Liver (tissue), 9 donors: ENCODE measurements around the gene ARHGEF28. TPM values are rescaled to one million over a fixed set of nuclear protein-coding genes. Genes with fewer than 3 reads are reported as not detected.

Source experiments
- DNase-seq: peaks from one replicate; pipeline ENCODE4 v3.0.0-alpha.2; 2017; ENCODE audit warnings: low spot score
- H3K27ac ChIP-seq, 2 donors: one replicate each; pipeline ENCODE4 v1.7.0; 2013; ENCODE audit warnings: inconsistent platforms in 2 of 2, low read length in 2 of 2, control low read depth in 1 of 2, low read depth in 1 of 2, mild to moderate bottlenecking in 1 of 2
- H3K27me3 ChIP-seq, 4 donors: one replicate each; pipeline versions ENCODE4 v1.6.1 to v1.7.0; 2013; ENCODE audit warnings: low read length in 3 of 4, inconsistent platforms in 1 of 4, mild to moderate bottlenecking in 1 of 4, moderate library complexity in 1 of 4; ENCODE audit not compliant: control insufficient read depth in 4 of 4, insufficient read depth in 4 of 4
- H3K36me3 ChIP-seq, 4 donors: one replicate each; pipeline versions ENCODE4 v1.6.1 to v1.7.0; 2013; ENCODE audit warnings: low read length in 3 of 4, mild to moderate bottlenecking in 3 of 4, low read depth in 1 of 4, moderate library complexity in 1 of 4; ENCODE audit not compliant: control insufficient read depth in 4 of 4, insufficient read depth in 3 of 4
- H3K4me1 ChIP-seq, 4 donors: one replicate each; pipeline versions ENCODE4 v1.6.1 to v1.7.0; 2013; ENCODE audit warnings: low read length in 3 of 4, mild to moderate bottlenecking in 3 of 4, moderate library complexity in 1 of 4; ENCODE audit not compliant: control insufficient read depth in 4 of 4, insufficient read depth in 4 of 4
- H3K4me3 ChIP-seq, 3 donors: one replicate each; pipeline versions ENCODE4 v1.6.1 to v1.7.0; 2013; ENCODE audit warnings: low read length in 3 of 3, control low read depth in 1 of 3, low read depth in 1 of 3, mild to moderate bottlenecking in 1 of 3
- H3K9ac ChIP-seq, 2 donors: one replicate each; pipeline ENCODE4 v1.7.0; 2013; ENCODE audit warnings: low read length in 2 of 2, mild to moderate bottlenecking in 2 of 2, moderate library complexity in 2 of 2, control low read depth in 1 of 2, low read depth in 1 of 2
- H3K9me3 ChIP-seq, 4 donors: one replicate each; pipeline versions ENCODE4 v1.6.1 to v1.7.0; 2013; ENCODE audit warnings: low read length in 3 of 4; ENCODE audit not compliant: control insufficient read depth in 4 of 4
- EGR1 ChIP-seq, 2 donors: IDR thresholded peaks; 2 replicates each; pipeline ENCODE4 v1.6.1; 2016 to 2018; ENCODE audit warnings: antibody characterized with exemption in 2 of 2, low read depth in 2 of 2
- FOXA1 ChIP-seq: IDR thresholded peaks from 2 replicates; pipeline ENCODE4 v1.6.1; 2016; ENCODE audit warnings: antibody characterized with exemption
- FOXA2 ChIP-seq: IDR thresholded peaks from 2 replicates; pipeline ENCODE4 v1.6.1; 2016; ENCODE audit warnings: antibody characterized with exemption
- GABPA ChIP-seq, 2 donors: IDR thresholded peaks in 1 of 2; conservative IDR thresholded peaks in 1 of 2; 2 replicates each; pipeline ENCODE4 v1.6.1; 2016; ENCODE audit warnings: antibody characterized with exemption in 2 of 2, mild to moderate bottlenecking in 1 of 2, moderate library complexity in 1 of 2
- HNF4A ChIP-seq, 2 donors: conservative IDR thresholded peaks; 2 replicates each; pipeline ENCODE4 v1.6.1; 2016; ENCODE audit warnings: antibody characterized with exemption in 2 of 2, mild to moderate bottlenecking in 2 of 2
- HNF4G ChIP-seq: IDR thresholded peaks from 2 replicates; pipeline ENCODE4 v1.6.1; 2016; ENCODE audit warnings: antibody characterized with exemption
- JUND ChIP-seq, 2 donors: IDR thresholded peaks; 2 replicates each; pipeline ENCODE4 v1.6.1; 2016; ENCODE audit warnings: antibody characterized with exemption in 2 of 2
- NR2F2 ChIP-seq: IDR thresholded peaks from 2 replicates; pipeline ENCODE4 v1.6.1; 2016; ENCODE audit warnings: antibody characterized with exemption
- RAD21 ChIP-seq, 2 donors: IDR thresholded peaks; 2 replicates each; pipeline ENCODE4 v1.6.1; 2016; ENCODE audit warnings: antibody characterized with exemption in 2 of 2, mild to moderate bottlenecking in 2 of 2
- RXRA ChIP-seq, 2 donors: IDR thresholded peaks; 2 replicates each; pipeline ENCODE4 v1.6.1; 2017 to 2018; ENCODE audit warnings: antibody characterized with exemption in 2 of 2, mild to moderate bottlenecking in 1 of 2
- SP1 ChIP-seq: IDR thresholded peaks from 2 replicates; pipeline ENCODE4 v1.6.1; 2018; ENCODE audit warnings: antibody characterized with exemption, mild to moderate bottlenecking
- TAF1 ChIP-seq: conservative IDR thresholded peaks from 2 replicates; pipeline ENCODE4 v1.6.1; 2016; ENCODE audit warnings: antibody characterized with exemption, mild to moderate bottlenecking
- YY1 ChIP-seq: IDR thresholded peaks from 2 replicates; pipeline ENCODE4 v1.6.1; 2016; ENCODE audit warnings: antibody characterized with exemption, mild to moderate bottlenecking
- ZBTB33 ChIP-seq: IDR thresholded peaks from 2 replicates; pipeline ENCODE4 v1.6.1; 2016; ENCODE audit warnings: antibody characterized with exemption
- WGBS: extraction: QIAGEN DNeasy Blood & Tissue Kit; methylation state at CpG from one replicate; pipeline ENCODE4 v1.1.7; 2013; 5-methylcytosine and 5-hydroxymethylcytosine counted together
- polyA plus RNA-seq, 2 donors: library from polyadenylated mRNA; stranded (reverse) in 1 of 2; unstranded in 1 of 2; fragments of 200-250 nt in 1 of 2; fragments of >200 nt in 1 of 2; fragmentation: Nextera tagmentation in 1 of 2; extraction: Ambion mirVana in 1 of 2; gene quantifications; one replicate each; pipeline versions ENCODE4 v1.2.1 to v1.2.3, GENCODE V29; 2013 to 2015
- total RNA-seq, 2 donors: library from RNA; depleted of rRNA; stranded (reverse); fragments of >200 nt; gene quantifications; one replicate each; pipeline ENCODE4 v1.2.3, GENCODE V29; 2014
- TF ChIP-seq, protein P1 (sequence below): fragments of 150-350 bp; IDR thresholded peaks from 2 replicates; pipeline ENCODE4 v1.5.1; 2017; ENCODE audit warnings: improper control_type of control experiment, low read depth, low read length; ENCODE audit not compliant: missing input control
- TF ChIP-seq, protein P2 (sequence below): IDR thresholded peaks from 2 replicates; pipeline ENCODE4 v1.6.1; 2016; ENCODE audit warnings: antibody characterized with exemption
- TF ChIP-seq, protein P3 (sequence below): IDR thresholded peaks from 2 replicates; pipeline ENCODE4 v1.6.1; 2016; ENCODE audit warnings: antibody characterized with exemption, mild to moderate bottlenecking
- TF ChIP-seq, protein P4 (sequence below): IDR thresholded peaks from 2 replicates; pipeline ENCODE4 v1.6.1; 2016; ENCODE audit warnings: antibody characterized with exemption
- donor health status: healthy.
- donor health status: healthy.
- donor health status: healthy.
- donor health status: healthy.
- donor health status: healthy.

ARHGEF28 gene
- total and polyA plus RNA-seq, 4 donors: 1.6 to 13.9 (median 3.6) TPM

DNA sequence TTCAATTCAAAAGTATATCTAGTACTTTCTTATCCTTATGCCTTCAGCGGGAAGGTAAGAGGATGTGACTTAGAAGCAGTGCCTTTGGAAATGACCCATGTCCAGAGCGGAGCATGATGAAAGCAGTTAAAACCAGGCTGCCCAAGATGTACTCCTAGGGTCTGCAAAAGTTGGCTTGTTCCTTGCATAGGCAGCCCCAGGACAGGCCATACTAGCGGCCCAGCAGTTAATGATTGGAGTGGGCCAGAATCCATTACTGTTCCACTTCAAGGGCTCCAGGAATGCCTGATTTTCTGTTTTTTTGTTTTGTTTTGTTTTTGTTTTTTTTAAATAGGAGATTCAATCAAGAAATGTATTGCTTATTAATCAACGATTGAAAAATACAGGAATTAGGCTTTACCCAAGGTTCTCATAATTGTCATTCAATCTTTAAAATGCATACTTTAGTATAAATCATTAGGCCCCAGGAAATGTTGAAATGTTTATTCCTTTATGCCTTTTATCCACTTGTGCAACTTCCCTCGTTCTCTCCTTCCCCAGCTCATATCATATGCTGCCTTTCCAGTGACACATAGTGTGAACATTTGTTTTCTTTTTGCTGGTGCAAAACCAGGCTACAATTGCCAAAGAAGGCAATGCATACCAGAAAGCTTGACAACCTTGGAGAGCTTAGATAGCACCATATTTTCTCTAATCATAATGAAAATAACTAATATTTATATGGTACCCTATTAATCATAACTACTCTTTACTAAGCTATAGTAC is 190.8 kb downstream of the ARHGEF28 start:
- H3K27ac ChIP-seq: no peak overlapping the region
- no peak overlapping the region for H3K9ac ChIP-seq
- no peak for DNase-seq
- H3K4me3 ChIP-seq: no peak overlapping the region
- no peaks in the 10 kb centered on the region for H3K4me1 ChIP-seq
- H3K9me3 ChIP-seq: no peaks in the 10 kb centered on the region
- TF ChIP-seq SP1: no peak
- H3K27me3 ChIP-seq: no peaks in the 10 kb centered on the region
- 95% methylated on average over 5 of the region's 5 CpGs for WGBS
- H3K36me3 ChIP-seq: no peaks in the 10 kb centered on the region

- Histone ChIP-seq H3K4me3 (no peak overlapping the region), H3K9ac (no peak overlapping the region), H3K4me1 (no peaks in the 10 kb centered on the region), H3K36me3 (no peaks in the 10 kb centered on the region), H3K27me3 (no peaks in the 10 kb centered on the region), H3K9me3 (no peaks in the 10 kb centered on the region), H3K27ac (no peak overlapping the region)
- TF ChIP-seq ZBTB33 (no peak), NR2F2 (no peak), JUND (IDR thresholded peaks at IDR 0.05) (no peak), GABPA (IDR thresholded peaks at IDR 0.05 in 1 of 2, conservative IDR thresholded peaks at IDR 0.05 in 1 of 2) (no peak), SP1 (no peak), EGR1 (IDR thresholded peaks at IDR 0.05; ENCODE audit: low read depth in 2 of 2) (no peak), YY1 (no peak), FOXA2 (no peak), TAF1 (no peak), HNF4A (conservative IDR thresholded peaks at IDR 0.05) (no peak), FOXA1 (no peak), RAD21 (IDR thresholded peaks at IDR 0.05) (no peak), RXRA (IDR thresholded peaks at IDR 0.05) (no peak), HNF4G (no peak)
- TF ChIP-seq, protein P1, sequence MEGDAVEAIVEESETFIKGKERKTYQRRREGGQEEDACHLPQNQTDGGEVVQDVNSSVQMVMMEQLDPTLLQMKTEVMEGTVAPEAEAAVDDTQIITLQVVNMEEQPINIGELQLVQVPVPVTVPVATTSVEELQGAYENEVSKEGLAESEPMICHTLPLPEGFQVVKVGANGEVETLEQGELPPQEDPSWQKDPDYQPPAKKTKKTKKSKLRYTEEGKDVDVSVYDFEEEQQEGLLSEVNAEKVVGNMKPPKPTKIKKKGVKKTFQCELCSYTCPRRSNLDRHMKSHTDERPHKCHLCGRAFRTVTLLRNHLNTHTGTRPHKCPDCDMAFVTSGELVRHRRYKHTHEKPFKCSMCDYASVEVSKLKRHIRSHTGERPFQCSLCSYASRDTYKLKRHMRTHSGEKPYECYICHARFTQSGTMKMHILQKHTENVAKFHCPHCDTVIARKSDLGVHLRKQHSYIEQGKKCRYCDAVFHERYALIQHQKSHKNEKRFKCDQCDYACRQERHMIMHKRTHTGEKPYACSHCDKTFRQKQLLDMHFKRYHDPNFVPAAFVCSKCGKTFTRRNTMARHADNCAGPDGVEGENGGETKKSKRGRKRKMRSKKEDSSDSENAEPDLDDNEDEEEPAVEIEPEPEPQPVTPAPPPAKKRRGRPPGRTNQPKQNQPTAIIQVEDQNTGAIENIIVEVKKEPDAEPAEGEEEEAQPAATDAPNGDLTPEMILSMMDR: no peak
- TF ChIP-seq, protein P2, sequence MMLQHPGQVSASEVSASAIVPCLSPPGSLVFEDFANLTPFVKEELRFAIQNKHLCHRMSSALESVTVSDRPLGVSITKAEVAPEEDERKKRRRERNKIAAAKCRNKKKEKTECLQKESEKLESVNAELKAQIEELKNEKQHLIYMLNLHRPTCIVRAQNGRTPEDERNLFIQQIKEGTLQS: no peak
- TF ChIP-seq, protein P3, sequence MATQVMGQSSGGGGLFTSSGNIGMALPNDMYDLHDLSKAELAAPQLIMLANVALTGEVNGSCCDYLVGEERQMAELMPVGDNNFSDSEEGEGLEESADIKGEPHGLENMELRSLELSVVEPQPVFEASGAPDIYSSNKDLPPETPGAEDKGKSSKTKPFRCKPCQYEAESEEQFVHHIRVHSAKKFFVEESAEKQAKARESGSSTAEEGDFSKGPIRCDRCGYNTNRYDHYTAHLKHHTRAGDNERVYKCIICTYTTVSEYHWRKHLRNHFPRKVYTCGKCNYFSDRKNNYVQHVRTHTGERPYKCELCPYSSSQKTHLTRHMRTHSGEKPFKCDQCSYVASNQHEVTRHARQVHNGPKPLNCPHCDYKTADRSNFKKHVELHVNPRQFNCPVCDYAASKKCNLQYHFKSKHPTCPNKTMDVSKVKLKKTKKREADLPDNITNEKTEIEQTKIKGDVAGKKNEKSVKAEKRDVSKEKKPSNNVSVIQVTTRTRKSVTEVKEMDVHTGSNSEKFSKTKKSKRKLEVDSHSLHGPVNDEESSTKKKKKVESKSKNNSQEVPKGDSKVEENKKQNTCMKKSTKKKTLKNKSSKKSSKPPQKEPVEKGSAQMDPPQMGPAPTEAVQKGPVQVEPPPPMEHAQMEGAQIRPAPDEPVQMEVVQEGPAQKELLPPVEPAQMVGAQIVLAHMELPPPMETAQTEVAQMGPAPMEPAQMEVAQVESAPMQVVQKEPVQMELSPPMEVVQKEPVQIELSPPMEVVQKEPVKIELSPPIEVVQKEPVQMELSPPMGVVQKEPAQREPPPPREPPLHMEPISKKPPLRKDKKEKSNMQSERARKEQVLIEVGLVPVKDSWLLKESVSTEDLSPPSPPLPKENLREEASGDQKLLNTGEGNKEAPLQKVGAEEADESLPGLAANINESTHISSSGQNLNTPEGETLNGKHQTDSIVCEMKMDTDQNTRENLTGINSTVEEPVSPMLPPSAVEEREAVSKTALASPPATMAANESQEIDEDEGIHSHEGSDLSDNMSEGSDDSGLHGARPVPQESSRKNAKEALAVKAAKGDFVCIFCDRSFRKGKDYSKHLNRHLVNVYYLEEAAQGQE: no peak
- TF ChIP-seq, protein P4, sequence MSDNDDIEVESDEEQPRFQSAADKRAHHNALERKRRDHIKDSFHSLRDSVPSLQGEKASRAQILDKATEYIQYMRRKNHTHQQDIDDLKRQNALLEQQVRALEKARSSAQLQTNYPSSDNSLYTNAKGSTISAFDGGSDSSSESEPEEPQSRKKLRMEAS: no peak
- DNase-seq: no peak
These were observed 192.4 kb downstream of the ARHGEF28 start for GRCh38 chr5:73818357-73818756.
